Activated CD4-positive, alpha-beta memory T cell treated with anti-CD3 and anti-CD28 coated beads, Interleukin-2, amount 10 ng/mL, durations not matched to agents 7 days and 5 days (primary cell): Measurements from ENCODE around the gene NFIL3. TPM values are rescaled to one million over a fixed set of nuclear protein-coding genes. Genes with fewer than 3 reads are reported as not detected.

Source experiments
- CTCF ChIA-PET: fragments of 350-600 bp; sonication (Branson Sonifier 250); formaldehyde crosslinking; loops from one replicate; lab custom pipeline; 2021; ENCODE audit warnings: antibody characterized with exemption, inconsistent platforms; lab: Charles Lee
- POLR2A ChIA-PET: fragments of 350-600 bp; sonication (Branson Sonifier 250); formaldehyde crosslinking; loops from one replicate; lab custom pipeline; 2021; ENCODE audit warnings: antibody characterized with exemption; lab: Charles Lee
- DNase-seq: peaks from one replicate; pipeline ENCODE4 v3.0.0-alpha.2; 2020
- H3K27ac Mint-ChIP-seq: one replicate; pipeline ENCODE4 v1.8.0; 2021; ENCODE audit warnings: mild to moderate bottlenecking, mixed read lengths
- H3K27me3 Mint-ChIP-seq: one replicate; pipeline ENCODE4 v1.8.0; 2021; ENCODE audit warnings: mixed read lengths
- H3K36me3 Mint-ChIP-seq: one replicate; pipeline ENCODE4 v1.8.0; 2021; ENCODE audit warnings: low read depth, mixed read lengths
- H3K4me1 Mint-ChIP-seq: one replicate; pipeline ENCODE4 v1.8.0; 2021; ENCODE audit warnings: mixed read lengths
- H3K4me3 Mint-ChIP-seq: one replicate; pipeline ENCODE4 v1.8.0; 2021; ENCODE audit warnings: mild to moderate bottlenecking, mixed read lengths
- H3K9me3 Mint-ChIP-seq: one replicate; pipeline ENCODE4 v1.8.0; 2021; ENCODE audit warnings: mixed read lengths
- total RNA-seq, 2 experiments: library from RNA; stranded (reverse); gene quantifications; one replicate each; pipeline ENCODE4 v1.2.3, GENCODE V29; 2021

Gene NFIL3
- total RNA-seq, 2 experiments from 2014 or later = 98.9 to 100 TPM

DNA sequence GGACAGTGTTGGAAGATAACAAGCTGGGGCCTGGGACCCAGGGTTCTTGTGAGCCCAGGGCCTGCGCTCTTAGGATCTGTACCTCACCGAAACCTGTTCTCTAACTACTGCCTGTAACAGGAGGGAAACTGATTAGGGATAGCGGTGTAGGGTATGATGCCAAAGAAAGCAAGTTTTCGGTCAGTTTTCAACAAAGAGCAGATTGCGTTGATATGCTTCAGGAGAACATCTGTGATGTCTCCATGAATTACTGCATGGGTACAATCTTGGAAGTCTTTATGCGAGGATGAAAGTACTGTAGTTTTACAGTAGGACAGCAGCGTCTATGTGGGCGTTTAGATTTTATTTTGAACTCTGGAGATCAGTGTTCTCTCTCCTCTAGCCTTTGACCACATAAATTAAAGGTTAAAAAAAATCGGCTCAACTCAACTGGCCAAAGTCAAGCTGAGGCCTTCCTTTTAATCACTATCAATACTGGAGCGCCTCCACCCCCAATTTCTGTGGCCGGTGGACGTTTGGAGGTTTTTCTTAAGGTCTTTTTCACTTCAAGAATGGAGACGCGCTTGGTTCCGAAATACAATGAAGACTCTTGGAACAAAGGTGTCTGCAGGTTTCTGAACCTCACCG lies 3.0 kb downstream of the NFIL3 start:
- H3K4me3 Mint-ChIP-seq = peak overlapping the region; percentile 81
- CTCF ChIA-PET = interaction anchor here (2.2 to 2.7 kb wide), 2 partner anchors 61 to 257 kb away, joined by 8 to 18 read pairs; no protein-coding TSS in a partner anchor
- DNase-seq = no peak
- no peaks in the 10 kb centered on the region for H3K27me3 Mint-ChIP-seq
- H3K27ac Mint-ChIP-seq = peak overlapping the region; percentile 84
- H3K9me3 Mint-ChIP-seq = no peaks in the 10 kb centered on the region
- H3K4me1 Mint-ChIP-seq = peaks cover 62% of the 10 kb centered on the region
- POLR2A ChIA-PET = interaction anchor here (0.8 to 10.3 kb wide), 17 partner anchors 9 to 390 kb away, joined by 3 to 296 read pairs (median 9); partner anchors contain the start of gene AUH
- peaks cover 48% of the 10 kb centered on the region for H3K36me3 Mint-ChIP-seq

DNA sequence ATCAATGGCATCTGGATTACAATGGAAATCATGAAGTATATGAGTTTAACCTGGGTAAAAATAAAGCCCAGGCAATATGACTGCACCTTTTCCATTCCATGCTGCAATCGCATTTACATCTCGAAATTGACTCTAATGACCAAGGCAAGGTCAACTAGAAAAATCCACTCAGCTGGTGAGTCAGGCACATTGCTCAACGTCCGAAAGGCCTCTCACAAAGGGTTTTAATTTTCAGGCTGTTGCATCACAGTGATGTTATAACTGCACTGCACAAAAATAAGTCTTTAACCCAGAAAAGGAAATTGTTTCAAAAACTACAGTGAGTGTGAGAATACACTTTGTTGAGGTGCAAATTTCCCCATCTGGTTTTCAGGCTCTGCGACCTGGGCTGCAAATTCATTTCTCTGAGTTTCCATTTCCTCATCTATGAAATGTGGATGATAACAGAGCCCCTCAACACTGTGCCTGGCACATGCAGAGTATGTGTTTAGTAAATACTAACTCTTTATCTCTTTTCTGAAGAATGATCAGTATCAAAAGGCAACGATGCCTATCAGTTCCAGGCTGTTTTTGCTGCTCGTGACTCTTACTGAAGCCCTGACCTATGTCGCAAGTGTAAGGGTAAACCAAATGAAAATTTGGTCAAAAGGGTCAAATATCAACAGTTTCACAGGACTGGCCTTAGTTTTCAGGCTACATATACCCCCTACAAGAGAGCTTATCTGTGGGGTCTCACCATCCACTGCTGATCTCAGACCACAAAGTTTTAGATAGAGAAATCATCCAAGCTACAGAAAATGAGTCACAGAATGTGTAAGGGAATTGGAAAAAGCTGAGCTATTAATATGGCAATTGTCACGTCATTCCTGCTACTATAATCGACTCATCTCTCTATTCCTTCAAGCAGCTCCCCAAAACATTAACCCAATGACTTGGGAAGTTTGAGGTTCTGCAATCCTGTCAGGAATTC lies 4.1 kb downstream of the NFIL3 start:
- ChIA-PET CTCF (interaction anchor here (2.7 kb wide), 1 partner anchor 60 kb away, joined by 18 read pairs; no protein-coding TSS in a partner anchor), POLR2A (interaction anchor here (0.9 to 10.3 kb wide), 11 partner anchors 10 to 382 kb away, joined by 3 to 296 read pairs (median 9); partner anchors contain the start of gene AUH)
- Mint-ChIP-seq H3K36me3 (peaks cover 54% of the 10 kb centered on the region), H3K9me3 (no peaks in the 10 kb centered on the region), H3K4me1 (peaks cover 62% of the 10 kb centered on the region), H3K27ac (peak overlapping the region; percentile 84), H3K27me3 (no peaks in the 10 kb centered on the region), H3K4me3 (peak overlapping the region; percentile 81)
- no peak for DNase-seq

DNA sequence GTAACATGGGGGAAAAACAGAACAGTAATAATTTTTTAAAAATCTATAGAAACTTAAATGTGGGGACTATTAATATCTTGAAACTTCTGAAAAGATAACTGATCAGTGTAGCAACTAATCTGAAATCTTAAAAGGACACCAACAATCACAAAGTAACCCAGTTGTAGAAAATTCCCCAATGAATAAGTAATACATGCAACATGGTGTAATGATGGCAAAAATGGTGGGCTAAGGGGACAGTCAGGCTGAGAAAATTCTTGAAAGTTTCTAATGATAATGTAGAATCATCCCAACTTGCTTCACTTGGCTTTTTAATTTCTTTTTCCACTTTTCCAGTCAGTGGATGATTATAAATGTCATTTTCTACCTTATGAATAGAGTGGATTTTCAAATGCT lies 5.4 kb downstream of the NFIL3 start:
- DNase-seq = no peak
- Mint-ChIP-seq H3K27me3 (no peaks in the 10 kb centered on the region), H3K9me3 (no peaks in the 10 kb centered on the region), H3K36me3 (peaks cover 65% of the 10 kb centered on the region), H3K27ac (no peak overlapping the region), H3K4me3 (no peak overlapping the region), H3K4me1 (peaks cover 71% of the 10 kb centered on the region)
- POLR2A ChIA-PET = interaction anchor here (1.2 to 10.3 kb wide), 3 partner anchors 15 to 267 kb away, joined by 3 to 296 read pairs (median 9); partner anchors contain the start of gene AUH
- CTCF ChIA-PET = no interaction called here

DNA sequence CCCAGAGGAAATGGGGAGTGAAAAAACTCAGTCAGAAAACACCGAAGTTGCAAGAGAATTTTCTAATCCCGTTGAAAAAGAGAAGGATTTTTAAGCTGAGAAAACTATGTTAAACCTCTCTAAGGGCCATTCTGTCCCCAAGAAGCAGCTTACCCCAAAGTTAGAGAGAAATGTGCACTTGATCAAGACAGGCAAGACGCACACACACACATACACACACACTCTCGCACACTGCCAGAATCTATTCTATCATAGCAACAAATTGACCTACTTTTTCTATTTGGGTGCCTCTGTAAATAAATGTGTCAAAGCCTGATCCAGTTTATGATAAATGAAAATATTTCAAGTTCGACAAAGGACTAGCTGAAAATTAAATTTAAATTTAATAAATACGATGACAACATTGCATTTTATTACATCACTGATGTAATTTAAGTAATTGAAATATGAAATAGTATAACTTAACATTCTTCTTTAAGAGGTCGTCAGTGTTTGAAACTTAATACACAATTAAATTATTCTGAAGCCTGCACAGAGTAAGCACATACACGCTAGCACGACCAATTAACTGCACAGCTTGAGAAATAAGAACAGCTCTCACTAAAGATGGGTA lies 5.9 kb downstream of the NFIL3 start:
- H3K36me3 Mint-ChIP-seq = peaks cover 63% of the 10 kb centered on the region
- ChIA-PET POLR2A (interaction anchor here (1.2 to 10.3 kb wide), 3 partner anchors 14 to 266 kb away, joined by 3 to 296 read pairs (median 9); partner anchors contain the start of gene AUH), CTCF (interaction anchor here (0.6 kb wide), 1 partner anchor 57 kb away, joined by 3 read pairs; no protein-coding TSS in a partner anchor)
- H3K9me3 Mint-ChIP-seq = no peaks in the 10 kb centered on the region
- peaks cover 76% of the 10 kb centered on the region for H3K4me1 Mint-ChIP-seq
- no peak overlapping the region for H3K27ac Mint-ChIP-seq
- no peaks in the 10 kb centered on the region for H3K27me3 Mint-ChIP-seq
- H3K4me3 Mint-ChIP-seq = no peak overlapping the region
- no peak for DNase-seq

DNA sequence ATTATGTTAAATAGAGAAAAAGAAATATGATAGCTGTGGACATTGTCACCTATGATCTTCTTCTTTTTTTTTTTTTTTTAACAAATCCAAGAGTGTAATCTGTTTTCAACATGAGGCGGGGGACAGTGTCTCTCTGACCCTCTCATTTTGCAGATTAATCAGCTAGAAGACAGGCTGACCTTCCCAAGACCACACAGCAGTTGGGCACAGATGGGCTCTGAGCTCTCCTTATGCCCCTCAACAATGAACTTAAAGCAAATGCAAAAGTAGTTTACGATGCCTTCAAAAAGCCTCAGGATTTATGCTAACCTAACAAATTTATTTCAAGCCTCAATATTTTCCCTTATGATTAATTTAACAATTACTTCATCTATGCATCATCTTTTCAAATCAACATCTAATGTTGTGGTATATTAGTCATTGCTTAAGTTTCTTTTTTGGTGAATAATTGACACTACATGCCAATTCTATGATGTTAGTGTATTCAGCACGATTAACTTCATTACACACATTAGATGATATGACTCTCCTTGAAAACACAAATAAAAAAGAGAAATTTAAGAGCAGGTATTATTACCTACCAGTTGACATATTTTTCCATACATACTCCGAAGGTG lies 7.4 kb downstream of the NFIL3 start:
- Mint-ChIP-seq H3K4me1 (peaks cover 84% of the 10 kb centered on the region), H3K27ac (peak overlapping the region; percentile 58), H3K4me3 (peak overlapping the region; percentile 8), H3K27me3 (no peaks in the 10 kb centered on the region), H3K9me3 (no peaks in the 10 kb centered on the region), H3K36me3 (peaks cover 61% of the 10 kb centered on the region)
- ChIA-PET CTCF (interaction anchor here (0.8 kb wide), 1 partner anchor 20 kb away, joined by 4 read pairs; no protein-coding TSS in a partner anchor), POLR2A (interaction anchor here (1.0 to 2.3 kb wide), 3 partner anchors 9 to 267 kb away, joined by 3 to 21 read pairs (median 15); partner anchors contain the start of gene NFIL3)
- no peak for DNase-seq

DNA sequence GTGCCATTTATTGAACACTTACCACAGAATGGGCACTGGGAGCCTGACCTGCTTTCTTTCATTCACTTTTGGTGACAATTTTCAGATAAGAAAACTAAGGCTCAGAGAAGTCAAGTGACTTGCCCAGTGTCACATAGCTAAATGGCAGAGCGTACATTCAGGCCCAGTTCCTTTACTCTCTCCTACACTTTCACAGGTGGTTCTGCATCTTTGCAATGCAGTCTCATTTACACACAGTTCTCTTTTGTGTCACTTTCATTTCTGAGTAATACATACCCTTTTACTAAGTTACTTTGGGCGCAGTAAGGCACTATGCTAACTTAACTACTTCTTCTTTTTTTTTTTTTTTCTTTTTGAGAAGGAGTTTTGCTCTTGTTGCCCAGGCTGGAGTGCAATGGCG lies 8.3 kb downstream of the NFIL3 start:
- peak overlapping the region; percentile 4 for H3K27ac Mint-ChIP-seq
- H3K27me3 Mint-ChIP-seq = no peaks in the 10 kb centered on the region
- peaks cover 63% of the 10 kb centered on the region for H3K36me3 Mint-ChIP-seq
- ChIA-PET CTCF (interaction anchor here (0.8 kb wide), 1 partner anchor 19 kb away, joined by 4 read pairs; no protein-coding TSS in a partner anchor), POLR2A (interaction anchor here (1.0 to 2.3 kb wide), 3 partner anchors 10 to 58 kb away, joined by 3 to 21 read pairs (median 15); partner anchors contain the start of gene NFIL3)
- H3K4me1 Mint-ChIP-seq = peaks cover 87% of the 10 kb centered on the region
- no peak for DNase-seq
- peak overlapping the region; percentile 22 for H3K4me3 Mint-ChIP-seq
- H3K9me3 Mint-ChIP-seq = no peaks in the 10 kb centered on the region

DNA sequence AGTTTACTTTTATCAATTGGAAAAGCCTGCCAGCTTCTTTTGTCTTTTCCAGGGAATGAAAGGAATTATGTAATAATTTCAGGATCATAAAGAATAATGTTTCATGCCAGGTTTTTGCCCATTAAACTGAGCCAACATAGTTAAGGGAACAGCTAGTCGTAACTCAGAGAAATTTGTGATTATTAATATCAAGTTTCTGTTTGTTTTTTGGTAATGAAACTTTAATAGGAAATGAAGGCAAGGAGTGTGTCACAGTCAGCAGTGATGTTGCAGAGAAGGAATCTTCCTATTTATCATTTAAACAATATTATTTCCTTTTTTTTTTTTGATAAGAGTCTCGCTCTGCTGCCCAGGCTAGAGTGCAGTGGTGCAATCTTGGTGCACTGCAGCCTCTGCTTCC lies 10.7 kb downstream of the NFIL3 start:
- Mint-ChIP-seq H3K4me3 (no peak overlapping the region), H3K27ac (no peak overlapping the region), H3K27me3 (no peaks in the 10 kb centered on the region), H3K36me3 (peaks cover 69% of the 10 kb centered on the region), H3K9me3 (no peaks in the 10 kb centered on the region), H3K4me1 (peaks cover 77% of the 10 kb centered on the region)
- ChIA-PET CTCF (interaction anchor here (1.2 to 1.6 kb wide), 2 partner anchors 12 to 13 kb away, joined by 3 to 4 read pairs; no protein-coding TSS in a partner anchor), POLR2A (interaction anchor here (0.9 to 3.9 kb wide), 4 partner anchors 9 to 53 kb away, joined by 3 to 15 read pairs (median 4); no protein-coding TSS in a partner anchor)
- DNase-seq = no peak

DNA sequence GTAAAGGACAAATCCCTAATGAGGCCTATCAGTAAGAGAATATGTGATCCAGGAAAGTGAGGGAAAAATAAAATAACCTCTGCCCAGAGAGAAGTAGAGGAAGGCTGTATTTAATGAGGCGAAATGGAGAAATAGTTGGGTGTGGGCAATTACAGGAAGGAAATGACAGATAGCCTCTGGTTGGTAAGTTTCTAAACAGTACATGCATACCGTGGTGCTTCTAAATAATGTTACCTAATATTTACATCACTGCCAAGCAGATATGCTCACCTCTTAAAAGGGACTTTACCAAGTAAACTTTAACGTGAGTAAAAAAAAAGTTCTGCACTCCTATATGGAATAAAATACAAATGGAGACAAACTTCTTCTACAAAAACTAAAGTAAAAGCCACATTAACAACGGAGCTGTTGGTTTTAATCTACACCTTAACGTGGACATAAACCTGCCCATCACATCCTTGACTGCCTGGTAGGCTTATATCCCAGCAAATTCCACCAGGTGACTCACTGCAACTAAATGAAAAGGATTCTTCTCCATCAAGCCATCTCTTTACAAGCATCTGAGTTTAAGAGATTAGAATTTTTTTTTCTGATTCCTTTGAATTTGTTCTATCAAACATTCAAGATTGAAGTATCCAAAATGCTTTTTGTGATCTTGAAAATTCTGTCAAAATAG lies 12.4 kb downstream of the NFIL3 start:
- Mint-ChIP-seq H3K27ac (peak overlapping the region; percentile 38), H3K4me1 (peaks cover 70% of the 10 kb centered on the region), H3K4me3 (peak overlapping the region; percentile 5), H3K27me3 (no peaks in the 10 kb centered on the region), H3K9me3 (no peaks in the 10 kb centered on the region), H3K36me3 (peaks cover 80% of the 10 kb centered on the region)
- ChIA-PET CTCF (interaction anchor here (0.7 to 1.8 kb wide), 3 partner anchors 13 to 213 kb away, joined by 3 to 5 read pairs (median 4); partner anchors contain the start of gene NFIL3), POLR2A (interaction anchor here (0.7 to 3.9 kb wide), 9 partner anchors 9 to 513 kb away, joined by 3 to 15 read pairs (median 6); partner anchors contain the start of gene NFIL3)
- DNase-seq = no peak

DNA sequence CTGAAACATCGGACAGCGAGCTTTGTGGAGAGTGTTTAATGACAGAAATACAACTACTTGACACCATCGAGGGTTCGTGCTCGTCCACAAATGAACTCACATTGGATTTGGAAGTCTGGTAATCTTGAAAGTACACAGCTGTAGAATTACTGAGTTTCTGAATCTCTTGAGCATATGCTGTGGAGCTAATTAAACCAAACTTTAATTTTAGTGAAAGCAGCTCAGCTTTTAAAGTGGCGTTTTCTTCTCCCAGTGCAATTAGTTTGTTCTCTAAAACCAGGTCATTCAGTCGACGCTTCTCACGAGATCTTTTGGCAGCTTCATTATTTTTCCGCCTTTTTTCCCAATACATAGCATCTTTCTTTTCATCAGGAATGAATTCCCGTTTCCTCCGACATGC lies 13.5 kb downstream of the NFIL3 start:
- no peaks in the 10 kb centered on the region for H3K27me3 Mint-ChIP-seq
- peaks cover 63% of the 10 kb centered on the region for H3K4me1 Mint-ChIP-seq
- DNase-seq = no peak
- no peak overlapping the region for H3K4me3 Mint-ChIP-seq
- CTCF ChIA-PET = interaction anchor here (1.0 to 1.8 kb wide), 2 partner anchors 14 to 321 kb away, joined by 3 to 5 read pairs; partner anchors contain the start of gene NFIL3
- no peak overlapping the region for H3K27ac Mint-ChIP-seq
- POLR2A ChIA-PET = interaction anchor here (1.2 to 3.9 kb wide), 6 partner anchors 10 to 218 kb away, joined by 3 to 15 read pairs (median 9); partner anchors contain the start of gene NFIL3
- H3K36me3 Mint-ChIP-seq = peaks cover 77% of the 10 kb centered on the region
- H3K9me3 Mint-ChIP-seq = no peaks in the 10 kb centered on the region

DNA sequence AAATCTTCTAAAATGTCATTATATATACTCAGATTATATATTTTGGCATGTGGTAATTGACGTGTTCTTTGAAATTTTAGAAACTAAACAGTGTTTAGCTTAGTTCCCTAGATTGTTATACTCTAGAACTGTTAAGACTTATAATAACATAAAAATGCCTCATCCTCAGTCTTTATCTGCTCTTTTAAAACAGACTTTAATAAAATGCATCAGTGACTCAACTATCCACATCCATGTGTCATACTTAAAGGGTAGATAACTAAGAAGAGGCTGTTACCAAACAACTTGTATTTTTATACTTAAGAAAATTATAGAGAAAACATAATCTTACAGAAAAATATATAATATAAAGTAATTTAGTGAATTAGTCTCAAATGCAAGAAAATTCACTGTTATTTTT lies 15.2 kb downstream of the NFIL3 start:
- Mint-ChIP-seq H3K4me3 (no peak overlapping the region), H3K36me3 (peaks cover 70% of the 10 kb centered on the region), H3K27ac (no peak overlapping the region), H3K27me3 (no peaks in the 10 kb centered on the region), H3K9me3 (no peaks in the 10 kb centered on the region), H3K4me1 (peaks cover 63% of the 10 kb centered on the region)
- DNase-seq = no peak
- POLR2A ChIA-PET = interaction anchor here (1.4 kb wide), 1 partner anchor 17 kb away, joined by 4 read pairs; no protein-coding TSS in a partner anchor
- CTCF ChIA-PET = interaction anchor here (0.8 to 1.0 kb wide), 2 partner anchors 24 to 309 kb away, joined by 3 to 5 read pairs; no protein-coding TSS in a partner anchor
